Psoas muscle (tissue), 8 donors: ENCODE data around the gene KCND3. TPM values are rescaled to one million over a fixed set of nuclear protein-coding genes. Genes with fewer than 3 reads are reported as not detected.
A peak's percentile ranks its signal among the peaks of the same experiment; 100 is the strongest.

Source experiments
- ATAC-seq, 4 donors: fragments of 200-7000 bp; cut with Tn5 transposase; one replicate each; pipeline ENCODE4 v1.9.1; 2020; ENCODE audit warnings: moderate library complexity in 3 of 4, mild to moderate bottlenecking in 2 of 4
- DNase-seq, 2 donors: peaks; one replicate each; pipeline ENCODE4 v3.0.0-alpha.2; 2020
- H3K27ac ChIP-seq: fragments of 200-600 bp; one replicate; pipeline ENCODE4 v1.8.0; 2022
- H3K27me3 ChIP-seq, 3 donors: fragments of 200-600 bp in 1 of 3; one replicate each; pipeline versions ENCODE4 v1.6.1 to v1.8.0; 2013 to 2022; ENCODE audit warnings: low read length in 2 of 3, mild to moderate bottlenecking in 2 of 3, moderate library complexity in 1 of 3; ENCODE audit not compliant: insufficient read depth in 3 of 3
- H3K36me3 ChIP-seq, 2 donors: fragments of 200-600 bp in 1 of 2; one replicate each; pipeline versions ENCODE4 v1.6.1 to v1.8.0; 2013 to 2022; ENCODE audit warnings: low read depth in 1 of 2, mild to moderate bottlenecking in 1 of 2, moderate library complexity in 1 of 2; ENCODE audit not compliant: insufficient read depth in 1 of 2
- H3K4me1 ChIP-seq: fragments of 200-600 bp; one replicate; pipeline ENCODE4 v1.8.0; 2022
- H3K4me3 ChIP-seq: fragments of 200-600 bp; one replicate; pipeline ENCODE4 v1.8.0; 2022; ENCODE audit warnings: mild to moderate bottlenecking
- H3K9me3 ChIP-seq: fragments of 200-600 bp; one replicate; pipeline ENCODE4 v1.8.0; 2022
- CTCF ChIP-seq: fragments of 200-600 bp; IDR thresholded peaks from one replicate; pipeline ENCODE4 v1.8.0; 2022; ENCODE audit warnings: antibody characterized with exemption
- WGBS, 3 donors: extraction: QIAGEN DNeasy Blood & Tissue Kit; methylation state at CpG; one replicate each; pipeline versions ENCODE4 v1.1.6 to v1.1.7; 2013; 5-methylcytosine and 5-hydroxymethylcytosine counted together
- intact Hi-C, 2 donors: fragments of 100-400 bp; cut with DNase I; formaldehyde crosslinking; loops; one replicate each; pipeline versions ENCODE4 v1.11.0 to v1.14.2; 2022
- polyA plus RNA-seq, 3 donors: library from polyadenylated mRNA; stranded (reverse); fragments of 200-250 nt; gene quantifications; one replicate each; pipeline ENCODE4 v1.2.3, GENCODE V29; 2013
- total RNA-seq, 4 donors: library from RNA; stranded (reverse); fragmentation: NEBNext Ultra II Directional in 2 of 4; extraction: Animal tissue kit (Norgen Biotek cat#: 25700) in 2 of 4; gene quantifications; one replicate each; pipeline versions ENCODE4 v1.2.1 to v1.2.4, GENCODE V29; 2021 to 2023
- donor health status: healthy with polysubstance abuse.
- donor health status: DM: no; HTN: no; CAD: no; lungs with moderate emphysema.
- donor health status: Bipolar disorder and iron deficiency.
- donor health status: healthy.
- donor health status: DM: yes; HTN: yes; CAD: no.
- donor health status: DM: no; HTN: no; CAD: no.
- donor health status: DM: no; HTN: no; CAD: no.
- donor health status: DM: yes; HTN: yes; CAD: no.

Gene KCND3
- total and polyA plus RNA-seq, 7 donors: 0.53 to 4.1 (median 1.3) TPM

- no peaks in the 10 kb centered on the region for H3K9me3 ChIP-seq
- DNase-seq (no peak), ATAC-seq (no peak)
- H3K27ac ChIP-seq: no peak overlapping the region
- 76 to 93% (median 92%) methylated on average over 3 of the region's 3 CpGs for WGBS, 3 donors
- H3K4me1 ChIP-seq: peaks cover 27% of the 10 kb centered on the region
- H3K36me3 ChIP-seq: no peaks in the 10 kb centered on the region
- no peak overlapping the region for H3K4me3 ChIP-seq
- intact Hi-C loops: loop anchor here in 1 of 2 donors (2.0 kb wide), 1 partner anchor 35 kb away; no protein-coding TSS in a partner anchor
- no peaks in the 10 kb centered on the region for H3K27me3 ChIP-seq
- TF ChIP-seq CTCF: no peak
Measured at GRCh38 chr1:111749628-111750027, 239.8 kb downstream of the KCND3 start.

- no peak for TF ChIP-seq CTCF
- ATAC-seq (no peak), DNase-seq (no peak)
- peaks cover 22% of the 10 kb centered on the region for H3K4me1 ChIP-seq
- H3K36me3 ChIP-seq: no peaks in the 10 kb centered on the region
- WGBS, 3 donors: 74 to 85% (median 77%) methylated on average over 4 of the region's 4 CpGs
- H3K9me3 ChIP-seq: no peaks in the 10 kb centered on the region
- no peak overlapping the region for H3K4me3 ChIP-seq
- intact Hi-C loops: loop anchor here (2.0 kb wide), 1 partner anchor 33 kb away; no protein-coding TSS in a partner anchor
- H3K27me3 ChIP-seq: no peaks in the 10 kb centered on the region
- H3K27ac ChIP-seq: no peak overlapping the region
Measured at GRCh38 chr1:111747947-111748346, 241.5 kb downstream of the KCND3 start.

- Histone ChIP-seq H3K4me1 (peaks cover 22% of the 10 kb centered on the region), H3K9me3 (no peaks in the 10 kb centered on the region), H3K27ac (no peak overlapping the region), H3K4me3 (no peak overlapping the region), H3K27me3 (peaks cover 0 to 4% (median 0%) of the 10 kb centered on the region in 3 donors), H3K36me3 (no peaks in the 10 kb centered on the region)
- 36 to 48% (median 37%) methylated on average over 3 of the region's 3 CpGs for WGBS, 3 donors
- peak; percentile 60 for TF ChIP-seq CTCF
- ATAC-seq: peak; percentile 69 to 89 (median 82)
- intact Hi-C loops: loop anchor here in 1 of 2 donors (2.0 kb wide), 1 partner anchor 33 kb away; no protein-coding TSS in a partner anchor
- peak in 1 of 2 donors; percentile 31 for DNase-seq
Measured at GRCh38 chr1:111747282-111747734, 242.2 kb downstream of the KCND3 start.

- H3K36me3 ChIP-seq: no peaks in the 10 kb centered on the region
- peaks cover 22% of the 10 kb centered on the region for H3K4me1 ChIP-seq
- no peak for TF ChIP-seq CTCF
- peak overlapping the region; percentile 6 for H3K27ac ChIP-seq
- intact Hi-C loops: loop anchor here in 1 of 2 donors (2.0 kb wide), 1 partner anchor 32 kb away; no protein-coding TSS in a partner anchor
- no peaks in the 10 kb centered on the region for H3K9me3 ChIP-seq
- 65 to 86% (median 83%) methylated on average over 2 of the region's 2 CpGs for WGBS, 3 donors
- H3K27me3 ChIP-seq: peaks cover 0 to 4% (median 0%) of the 10 kb centered on the region in 3 donors
- DNase-seq: no peak
- ATAC-seq: no peak
- H3K4me3 ChIP-seq: no peak overlapping the region
Measured at GRCh38 chr1:111746614-111746999, 242.9 kb downstream of the KCND3 start.
